ENCODE data around the gene CYSRT1. TPM values are rescaled to one million over a fixed set of nuclear protein-coding genes. Genes with fewer than 3 reads are reported as not detected.

The CYSRT1 gene
- total RNA-seq, 1 experiment from 2014 or later: 1.0 TPM

- Histone ChIP-seq H4K91ac (ENCODE audit: insufficient read length, low read depth, low read length) (no peak overlapping the region), H3K23me2 (ENCODE audit: insufficient read length, low read depth, low read length, poor library complexity, severe bottlenecking) (peaks cover 4% of the 10 kb centered on the region), H2BK12ac (ENCODE audit: insufficient read length, low read depth, low read length) (no peak overlapping the region), H3K56ac (ENCODE audit: insufficient read length, low read depth, low read length) (no peak overlapping the region), H3K9me3 (ENCODE audit: control insufficient read depth, low read depth, low read length) (no peaks in the 10 kb centered on the region), H3K14ac (ENCODE audit: insufficient read depth, low read length) (no peak overlapping the region), H4K5ac (ENCODE audit: insufficient read length, low read depth, low read length) (no peak overlapping the region), H4K20me1 (ENCODE audit: control insufficient read depth, insufficient read depth, insufficient read length) (peaks cover 2% of the 10 kb centered on the region), H3K27me3 (ENCODE audit: insufficient read depth, low read length) (no peaks in the 10 kb centered on the region), H3K27ac (ENCODE audit: insufficient read length, low read depth, low read length) (no peak overlapping the region), H2AFZ (ENCODE audit: low read length) (no peak overlapping the region), H3K9ac (ENCODE audit: extremely low read depth, insufficient read length, low read length) (no peak overlapping the region), H2AK5ac (ENCODE audit: insufficient read length, low read length) (no peak overlapping the region), H3K4ac (ENCODE audit: low read depth, low read length) (no peak overlapping the region), H4K8ac (replicated peaks; ENCODE audit: insufficient read length, low read depth, low read length) (no peak overlapping the region), H3K4me2 (ENCODE audit: insufficient read depth, insufficient read length, low read length) (no peak overlapping the region), H2BK5ac (ENCODE audit: insufficient read length, low read length) (no peak overlapping the region), H3T11ph (ENCODE audit: low read length) (no peak overlapping the region), H3K79me2 (ENCODE audit: insufficient read depth, low read length) (peaks cover 8% of the 10 kb centered on the region; the same call in 1 of the 2 replicates), H3K18ac (ENCODE audit: insufficient read length, low read depth, low read length) (no peak overlapping the region), H3K4me1 (ENCODE audit: insufficient read depth, low read length) (no peaks in the 10 kb centered on the region), H2BK120ac (ENCODE audit: low read depth, low read length, poor library complexity, severe bottlenecking) (no peak overlapping the region), H3K23ac (ENCODE audit: insufficient read length, low read depth, low read length) (no peak overlapping the region), H3K79me1 (ENCODE audit: insufficient read depth, low read depth, low read length, poor library complexity, severe bottlenecking) (peaks cover 5% of the 10 kb centered on the region), H2BK20ac (ENCODE audit: low read depth, low read length, poor library complexity, severe bottlenecking) (no peak overlapping the region), H2BK15ac (ENCODE audit: low read depth, low read length) (no peak overlapping the region)
- no peak for DNase-seq
- no peak for TF ChIP-seq CTCF (conservative IDR thresholded peaks at IDR 0.05)
- Mint-ChIP-seq H3K27ac (peak overlapping the region in 1 of 3 experiments; percentile 74; a peak in 1 of 7 replicates), H3K36me3 (ENCODE audit: insufficient read depth in 1 of 3, low read depth in 3 of 3) (peaks cover 7 to 57% (median 50%) of the 10 kb centered on the region in 3 experiments; a peak in 6 of 7 replicates), H3K9me3 (no peaks in the 10 kb centered on the region), H3K27me3 (ENCODE audit: low read depth) (no peaks in the 10 kb centered on the region), H3K4me1 (peaks cover 9 to 13% of the 10 kb centered on the region in 2 experiments), H3K4me3 (no peak overlapping the region)
- no CpG with 5 or more reads among the region's 17 CpGs for WGBS (ENCODE audit: extremely low coverage, insufficient read length, low lambda C conversion rate)
Measured at GRCh38 chr9:137182836-137183235, 42.1 kb upstream of the CYSRT1 start.

All from H9 (cell line).